Uterus (tissue), 4 donors: ENCODE measurements around the gene OR8J1. TPM values are rescaled to one million over a fixed set of nuclear protein-coding genes. Genes with fewer than 3 reads are reported as not detected.

Source experiments
- DNase-seq, 2 donors: peaks; one replicate each; pipeline ENCODE4 v3.0.0-alpha.2; 2019 to 2020
- H3K27ac ChIP-seq, 2 donors: fragments of 200-600 bp; sonication (generic); 1 replicate in 1 of 2; 2 replicates in 1 of 2; pipeline ENCODE4 v1.5.1; 2016 to 2018
- H3K27me3 ChIP-seq, 2 donors: fragments of 200-600 bp; sonication (generic); one replicate each; pipeline ENCODE4 v1.5.1; 2018 to 2019; ENCODE audit warnings: control low read depth in 1 of 2
- H3K36me3 ChIP-seq, 2 donors: fragments of 200-600 bp; sonication (generic); one replicate each; pipeline ENCODE4 v1.5.1; 2019; ENCODE audit warnings: control low read depth in 1 of 2
- H3K4me1 ChIP-seq, 2 donors: fragments of 200-600 bp; sonication (generic); one replicate each; pipeline ENCODE4 v1.5.1; 2018 to 2019; ENCODE audit warnings: control low read depth in 1 of 2
- H3K4me3 ChIP-seq, 2 donors: fragments of 200-600 bp; sonication (generic); 1 replicate in 1 of 2; 2 replicates in 1 of 2; pipeline ENCODE4 v1.5.1; 2018 to 2019; ENCODE audit warnings: mild to moderate bottlenecking in 1 of 2
- H3K9me3 ChIP-seq, 2 donors: fragments of 200-600 bp; sonication (generic); one replicate each; pipeline ENCODE4 v1.5.1; 2019; ENCODE audit warnings: control low read depth in 1 of 2
- POLR2A ChIP-seq, 2 donors: fragments of 450-650 bp; IDR thresholded peaks; one replicate each; pipeline ENCODE4 v1.6.1; 2016; ENCODE audit warnings: antibody characterized with exemption in 2 of 2, mild to moderate bottlenecking in 1 of 2, moderate library complexity in 1 of 2
- intact Hi-C: fragments of 100-400 bp; cut with DNase I; formaldehyde crosslinking; loops from one replicate; pipeline ENCODE4 v1.15.1; 2023; ENCODE audit warnings: low total_unique reads
- total RNA-seq, 4 donors: library from RNA; depleted of rRNA in 3 of 4; stranded (reverse); fragments of >200 nt in 3 of 4; gene quantifications; one replicate each; pipeline versions ENCODE4 v1.1.0 to v1.2.4, GENCODE V29; 2014 to 2023
- TF ChIP-seq, protein P1 (sequence below), 4 experiments: fragments of 200-600 bp in 2 of 4; fragments of 450-650 bp in 2 of 4; sonication (generic) in 2 of 4; IDR thresholded peaks; one replicate each; pipeline ENCODE4 v1.5.1; 2016 to 2019; ENCODE audit warnings: antibody characterized with exemption in 4 of 4, mild to moderate bottlenecking in 2 of 4, moderate library complexity in 1 of 4
- donor health status: DM: yes; HTN: yes; CAD: no.

Gene OR8J1
- total RNA-seq, 4 donors from 2014 or later: not detected

DNA sequence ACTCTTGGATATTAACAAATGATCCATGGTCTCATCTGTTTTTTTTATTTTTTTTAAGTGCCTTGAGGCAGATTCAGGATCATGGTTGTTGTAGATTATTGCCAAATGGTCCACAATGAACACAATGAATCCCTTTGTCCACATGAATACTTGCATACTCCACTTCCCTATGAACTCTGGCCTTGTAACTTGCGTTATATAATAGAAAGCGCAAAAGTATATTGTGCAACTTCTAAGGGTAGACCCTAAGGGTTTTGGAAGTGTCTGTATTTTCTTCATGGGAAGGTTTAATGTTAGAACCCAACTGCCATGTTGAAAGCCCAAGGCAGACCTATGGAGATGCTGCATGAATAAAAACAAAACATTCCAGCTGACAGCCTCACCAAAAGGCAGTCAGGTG, 50.3 kb downstream of the OR8J1 start:
- DNase-seq: no peak
- TF ChIP-seq POLR2A (IDR thresholded peaks at IDR 0.05): no peak
- TF ChIP-seq, protein P1, sequence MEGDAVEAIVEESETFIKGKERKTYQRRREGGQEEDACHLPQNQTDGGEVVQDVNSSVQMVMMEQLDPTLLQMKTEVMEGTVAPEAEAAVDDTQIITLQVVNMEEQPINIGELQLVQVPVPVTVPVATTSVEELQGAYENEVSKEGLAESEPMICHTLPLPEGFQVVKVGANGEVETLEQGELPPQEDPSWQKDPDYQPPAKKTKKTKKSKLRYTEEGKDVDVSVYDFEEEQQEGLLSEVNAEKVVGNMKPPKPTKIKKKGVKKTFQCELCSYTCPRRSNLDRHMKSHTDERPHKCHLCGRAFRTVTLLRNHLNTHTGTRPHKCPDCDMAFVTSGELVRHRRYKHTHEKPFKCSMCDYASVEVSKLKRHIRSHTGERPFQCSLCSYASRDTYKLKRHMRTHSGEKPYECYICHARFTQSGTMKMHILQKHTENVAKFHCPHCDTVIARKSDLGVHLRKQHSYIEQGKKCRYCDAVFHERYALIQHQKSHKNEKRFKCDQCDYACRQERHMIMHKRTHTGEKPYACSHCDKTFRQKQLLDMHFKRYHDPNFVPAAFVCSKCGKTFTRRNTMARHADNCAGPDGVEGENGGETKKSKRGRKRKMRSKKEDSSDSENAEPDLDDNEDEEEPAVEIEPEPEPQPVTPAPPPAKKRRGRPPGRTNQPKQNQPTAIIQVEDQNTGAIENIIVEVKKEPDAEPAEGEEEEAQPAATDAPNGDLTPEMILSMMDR (IDR thresholded peaks at IDR 0.05): no peak

GRCh38 chr11:56410801-56411200, 56.7 kb downstream of the OR8J1 start:
- Histone ChIP-seq H3K27ac (no peak overlapping the region), H3K4me1 (no peaks in the 10 kb centered on the region), H3K4me3 (no peak overlapping the region), H3K9me3 (no peaks in the 10 kb centered on the region), H3K27me3 (no peaks in the 10 kb centered on the region), H3K36me3 (no peaks in the 10 kb centered on the region)
- intact Hi-C loops: no loop called here
- no peak for TF ChIP-seq POLR2A (IDR thresholded peaks at IDR 0.05)
- TF ChIP-seq, protein P1 (IDR thresholded peaks at IDR 0.05): no peak
- DNase-seq: no peak

More for the DNA sequence above, 50.3 kb downstream of the OR8J1 start:
- intact Hi-C loops: no loop called here
- Histone ChIP-seq H3K36me3 (no peaks in the 10 kb centered on the region), H3K4me3 (no peak overlapping the region), H3K9me3 (no peaks in the 10 kb centered on the region), H3K27ac (no peak overlapping the region), H3K4me1 (no peaks in the 10 kb centered on the region), H3K27me3 (no peaks in the 10 kb centered on the region)

Other genes starting within 250 kb of the OR8J1 start
- gene OR8H3, start 231.9 kb upstream of the OR8J1 start, total RNA-seq: not detected
- not detected for gene OR8J3, start 214.1 kb upstream of the OR8J1 start, total RNA-seq
- not detected for gene OR8K5, start 194.0 kb upstream of the OR8J1 start, total RNA-seq
- gene OR5J2, start 177.7 kb upstream of the OR8J1 start, total RNA-seq: not detected
- gene OR5T2, start 120.0 kb upstream of the OR8J1 start, total RNA-seq: not detected
- not detected for gene OR5T3, start 102.0 kb upstream of the OR8J1 start, total RNA-seq
- gene OR5T1, start 80.1 kb upstream of the OR8J1 start, total RNA-seq: not detected
- gene OR8H1, start 62.0 kb upstream of the OR8J1 start, total RNA-seq: not detected
- gene OR8K3, start 39.1 kb upstream of the OR8J1 start, total RNA-seq: not detected
- not detected for gene OR8K1, start 8.3 kb upstream of the OR8J1 start, total RNA-seq
- not detected for gene OR8U1, start 21.3 kb downstream of the OR8J1 start, total RNA-seq
- gene OR5AL1, start 58.4 kb downstream of the OR8J1 start, total RNA-seq: not detected
- gene OR5M3, start 119.1 kb downstream of the OR8J1 start, total RNA-seq: not detected
- gene OR5M8, start 137.1 kb downstream of the OR8J1 start, total RNA-seq: not detected
- gene OR5M11, start 189.0 kb downstream of the OR8J1 start, total RNA-seq: not detected
- gene OR5M10, start 223.4 kb downstream of the OR8J1 start, total RNA-seq: not detected